GM12873 (cell line): Measurements from ENCODE around the gene KIAA0753.

ENCODE experiments used
- CTCF ChIP-seq: IDR thresholded peaks from 2 replicates; pipeline ENCODE4 v1.5.1; 2012; ENCODE audit warnings: low read depth, mild to moderate bottlenecking, moderate library complexity, low read length, control low read depth; ENCODE audit not compliant: insufficient read depth; ENCODE audit errors: missing control alignments

Gene KIAA0753

GRCh38 chr17:6638046-6638908, 2.2 kb downstream of the KIAA0753 start:
- TF ChIP-seq CTCF: no peak

GRCh38 chr17:6637458-6637840, 3.1 kb downstream of the KIAA0753 start:
- no peak for TF ChIP-seq CTCF

DNA sequence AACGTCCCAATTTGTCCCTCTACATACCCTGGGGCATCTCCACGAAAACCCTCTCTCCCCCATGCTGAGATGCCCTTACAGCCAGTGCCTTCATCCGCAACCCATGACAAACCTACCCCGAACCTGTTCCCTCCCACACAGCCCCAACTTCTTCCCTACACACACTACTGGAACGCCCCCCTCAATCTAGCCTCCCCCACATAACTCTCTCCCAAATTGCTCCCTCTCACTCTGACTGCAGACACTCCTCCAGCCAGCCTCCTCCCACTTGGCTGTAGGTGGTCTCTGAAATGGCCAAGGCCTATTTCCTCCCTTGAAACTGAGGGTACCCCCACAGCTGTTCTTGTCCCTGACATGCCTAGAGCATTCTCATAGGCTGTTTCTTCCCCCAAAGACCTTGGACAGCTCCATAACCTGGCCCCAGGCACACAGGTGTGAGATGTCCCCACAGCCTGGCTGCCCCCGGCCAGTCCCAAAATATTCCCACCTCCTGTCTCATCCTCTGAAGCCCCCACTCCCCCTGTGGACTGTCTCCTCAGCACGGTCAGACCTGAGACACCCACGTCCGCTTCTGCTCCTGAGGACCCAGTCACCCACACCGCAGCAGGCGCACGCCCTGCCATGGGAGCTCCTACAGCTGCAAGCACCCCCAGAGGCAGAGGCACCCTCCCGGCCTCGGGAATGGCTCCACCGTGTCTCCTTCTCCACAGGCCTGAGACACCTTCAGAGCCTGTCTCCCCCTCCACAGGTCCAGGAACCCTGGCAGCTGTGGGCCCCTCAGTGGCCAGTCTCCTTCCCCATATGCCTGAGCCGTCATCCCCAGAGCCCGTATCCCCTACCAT, 3.7 kb downstream of the KIAA0753 start:
- TF ChIP-seq CTCF: no peak

DNA sequence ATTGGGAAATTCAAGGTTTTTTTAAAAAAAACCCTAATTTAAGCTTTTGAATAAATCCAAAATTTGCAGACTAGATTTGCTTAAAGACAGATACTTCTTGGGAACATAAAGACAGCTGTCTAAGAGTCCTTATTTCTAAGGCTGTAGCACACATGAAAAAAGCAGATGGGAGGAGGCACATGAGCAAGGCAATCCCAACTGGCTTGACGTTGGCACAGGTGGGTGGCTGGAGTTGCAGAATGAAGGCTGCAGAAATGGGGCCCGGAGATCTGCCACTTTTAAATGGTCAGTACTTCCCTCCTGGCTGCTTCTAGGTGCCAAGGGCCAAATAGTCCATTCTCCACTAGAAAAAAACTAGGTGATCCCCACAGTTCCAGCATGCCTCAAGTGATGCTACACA, 4.4 kb downstream of the KIAA0753 start:
- no peak for TF ChIP-seq CTCF

DNA sequence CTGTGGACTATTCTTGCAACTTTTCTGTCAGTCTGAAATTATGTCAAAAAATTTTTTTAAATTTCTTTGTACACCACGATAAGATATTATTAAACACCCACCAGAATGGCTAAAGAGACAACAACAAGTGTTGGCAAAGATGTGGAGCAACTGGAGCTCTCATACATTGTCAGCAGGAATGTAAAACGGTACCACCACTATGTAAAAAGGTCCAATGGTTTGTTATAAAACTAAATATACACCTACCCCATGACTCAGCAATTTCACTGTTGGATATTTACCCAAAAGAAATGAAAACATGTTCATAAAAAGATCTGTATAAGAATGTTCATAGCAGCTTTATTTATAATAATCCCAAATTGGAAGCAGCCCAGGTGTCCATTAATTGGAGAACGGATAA, 7.2 kb downstream of the KIAA0753 start:
- TF ChIP-seq CTCF: no peak

DNA sequence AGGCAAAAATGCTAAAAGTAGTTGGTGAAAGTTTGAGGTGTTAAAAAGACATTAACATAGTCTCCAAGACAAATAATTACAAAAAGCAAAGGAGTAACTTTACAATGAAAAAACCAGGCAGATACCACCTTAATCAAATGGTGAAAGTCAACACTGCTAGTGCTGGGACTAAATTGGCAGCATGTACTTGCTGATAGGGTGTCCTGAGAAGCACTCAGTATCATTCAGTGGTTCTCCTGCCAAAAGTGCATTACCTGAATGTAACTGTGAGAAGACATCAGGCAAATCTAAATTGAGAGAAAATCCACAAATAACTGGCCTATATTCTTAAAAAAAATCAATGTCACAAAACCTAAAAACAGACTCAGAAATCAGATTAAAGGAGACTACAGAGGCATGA, 8.0 kb downstream of the KIAA0753 start:
- no peak for TF ChIP-seq CTCF

DNA sequence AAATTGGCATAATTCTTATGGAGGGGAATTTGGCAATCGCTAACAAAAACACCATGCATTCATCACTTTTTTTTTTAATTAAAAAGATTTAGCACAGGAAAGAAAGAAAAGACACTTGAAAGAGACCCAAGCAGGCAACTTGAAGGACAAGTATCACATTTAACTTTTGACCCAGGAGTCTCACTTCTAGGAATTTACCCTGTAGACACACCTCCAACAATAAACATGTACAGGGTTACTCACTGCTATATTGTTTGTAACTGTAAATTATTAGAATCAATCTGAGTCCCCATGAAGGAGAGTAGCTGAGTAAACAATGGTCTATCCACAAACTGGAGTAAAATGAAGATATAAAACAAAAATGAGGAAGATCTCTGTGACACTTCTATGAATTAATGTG, 10.1 kb downstream of the KIAA0753 start:
- no peak for TF ChIP-seq CTCF
